GM20000 (cell line): Measurements from ENCODE around the gene MED12L.
"Not testable (repeated sequence)": the region's sequence is repeated elsewhere in the genome, so short reads cannot be mapped to it uniquely, and the experiment has no call there.

Experiments used
- DNase-seq: peaks from one replicate; pipeline ENCODE4 v3.0.0; 2012; ENCODE audit warnings: low spot score
- CTCF ChIP-seq: IDR thresholded peaks from 2 replicates; pipeline ENCODE4 v1.5.1; 2012; ENCODE audit warnings: mild to moderate bottlenecking, control low read depth; ENCODE audit errors: extremely low read depth, missing control alignments

The MED12L gene

GRCh38 chr3:151386056-151386455, 300.6 kb downstream of the MED12L start:
- DNase-seq = no peak
- TF ChIP-seq CTCF = no peak

GRCh38 chr3:151387432-151387831, 302.0 kb downstream of the MED12L start:
- no peak for TF ChIP-seq CTCF
- no peak for DNase-seq

GRCh38 chr3:151387842-151388241, 302.4 kb downstream of the MED12L start:
- no peak for TF ChIP-seq CTCF
- DNase-seq = no peak

GRCh38 chr3:151391720-151392119, 306.3 kb downstream of the MED12L start:
- no peak for TF ChIP-seq CTCF
- DNase-seq = no peak

- DNase-seq = not testable (repeated sequence)
These were observed 306.7 kb downstream of the MED12L start for GRCh38 chr3:151392191-151392590.

- DNase-seq = no peak
- TF ChIP-seq CTCF = no peak
These were observed 307.8 kb downstream of the MED12L start for GRCh38 chr3:151393146-151393830.

- DNase-seq = no peak
- no peak for TF ChIP-seq CTCF
These were observed 308.5 kb downstream of the MED12L start for GRCh38 chr3:151393941-151394340.

GRCh38 chr3:151394611-151395010, 309.1 kb downstream of the MED12L start:
- no peak for TF ChIP-seq CTCF
- DNase-seq = no peak
